H9 (cell line): ENCODE measurements around the gene DIS3L2. TPM values are rescaled to one million over a fixed set of nuclear protein-coding genes. Genes with fewer than 3 reads are reported as not detected.

Experiments used
- DNase-seq: peaks from one replicate; pipeline ENCODE4 v3.0.0-alpha.2; 2017
- H2AFZ ChIP-seq: one replicate; pipeline ENCODE4 v1.6.1; 2013; ENCODE audit warnings: mild to moderate bottlenecking, low read length, control low read depth, moderate library complexity
- H2AK5ac ChIP-seq: 2 replicates; pipeline ENCODE4 v1.6.1; 2013; ENCODE audit warnings: low read length, control low read depth, mixed read lengths; ENCODE audit not compliant: insufficient read length
- H2BK120ac ChIP-seq: one replicate; pipeline ENCODE4 v1.6.1; 2013; ENCODE audit warnings: low read depth, mild to moderate bottlenecking, low read length, control low read depth, inconsistent platforms; ENCODE audit not compliant: poor library complexity, severe bottlenecking
- H2BK12ac ChIP-seq: 2 replicates; pipeline ENCODE4 v1.6.1; 2013; ENCODE audit warnings: low read length, control low read depth, mixed read lengths, low read depth; ENCODE audit not compliant: insufficient read length
- H2BK15ac ChIP-seq: 2 replicates; pipeline ENCODE4 v1.6.1; 2013; ENCODE audit warnings: low read depth, low read length, control low read depth
- H2BK20ac ChIP-seq: one replicate; pipeline ENCODE4 v1.6.1; 2013; ENCODE audit warnings: low read depth, mild to moderate bottlenecking, low read length, control low read depth, inconsistent platforms; ENCODE audit not compliant: poor library complexity, severe bottlenecking
- H2BK5ac ChIP-seq: 2 replicates; pipeline ENCODE4 v1.6.1; 2013; ENCODE audit warnings: low read length, control low read depth, mixed read lengths; ENCODE audit not compliant: insufficient read length
- H3K14ac ChIP-seq: 2 replicates; pipeline ENCODE4 v1.6.1; 2013; ENCODE audit warnings: low read length, control low read depth; ENCODE audit not compliant: insufficient read depth
- H3K18ac ChIP-seq: 2 replicates; pipeline ENCODE4 v1.6.1; 2013; ENCODE audit warnings: low read depth, mild to moderate bottlenecking, mixed read lengths, low read length, control low read depth; ENCODE audit not compliant: insufficient read length
- H3K23ac ChIP-seq: 2 replicates; pipeline ENCODE4 v1.6.1; 2013; ENCODE audit warnings: low read length, control low read depth, mixed read lengths, low read depth; ENCODE audit not compliant: insufficient read length
- H3K23me2 ChIP-seq: 2 replicates; pipeline ENCODE4 v1.6.1; 2013; ENCODE audit warnings: low read depth, mild to moderate bottlenecking, mixed read lengths, low read length, control low read depth; ENCODE audit not compliant: insufficient read length, poor library complexity, severe bottlenecking
- H3K27ac ChIP-seq: 2 replicates; pipeline ENCODE4 v1.5.1; 2013; ENCODE audit warnings: low read length, control low read depth, mixed read lengths, low read depth; ENCODE audit not compliant: insufficient read length
- H3K27me3 ChIP-seq: 2 replicates; pipeline ENCODE4 v1.6.1; 2013; ENCODE audit warnings: low read length, control low read depth, inconsistent platforms; ENCODE audit not compliant: insufficient read depth
- H3K4ac ChIP-seq: 2 replicates; pipeline ENCODE4 v1.6.1; 2013; ENCODE audit warnings: low read depth, mild to moderate bottlenecking, control low read depth, inconsistent platforms, low read length, moderate library complexity
- H3K4me1 ChIP-seq: 2 replicates; pipeline ENCODE4 v1.6.1; 2013; ENCODE audit warnings: low read length, control low read depth, inconsistent platforms; ENCODE audit not compliant: insufficient read depth
- H3K4me2 ChIP-seq: 2 replicates; pipeline ENCODE4 v1.6.1; 2013; ENCODE audit warnings: low read length, control low read depth, mixed read lengths; ENCODE audit not compliant: insufficient read length, insufficient read depth
- H3K56ac ChIP-seq: 2 replicates; pipeline ENCODE4 v1.6.1; 2013; ENCODE audit warnings: low read depth, mild to moderate bottlenecking, mixed read lengths, low read length, control low read depth; ENCODE audit not compliant: insufficient read length
- H3K79me1 ChIP-seq: 2 replicates; pipeline ENCODE4 v1.6.1; 2013; ENCODE audit warnings: low read depth, mild to moderate bottlenecking, moderate library complexity, low read length, control low read depth, inconsistent platforms; ENCODE audit not compliant: insufficient read depth, poor library complexity, severe bottlenecking
- H3K79me2 ChIP-seq: 2 replicates; pipeline ENCODE4 v1.6.1; 2013; ENCODE audit warnings: low read length, control low read depth, inconsistent platforms; ENCODE audit not compliant: insufficient read depth
- H3K9ac ChIP-seq: 2 replicates; pipeline ENCODE4 v1.6.1; 2013; ENCODE audit warnings: low read length, control low read depth, mixed read lengths; ENCODE audit not compliant: insufficient read length; ENCODE audit errors: extremely low read depth
- H3K9me3 ChIP-seq: one replicate; pipeline ENCODE4 v1.6.1; 2013; ENCODE audit warnings: low read depth, low read length, inconsistent platforms; ENCODE audit not compliant: control insufficient read depth
- H3T11ph ChIP-seq: one replicate; pipeline ENCODE4 v1.6.1; 2013; ENCODE audit warnings: mild to moderate bottlenecking, low read length, control low read depth, inconsistent platforms
- H4K20me1 ChIP-seq: one replicate; pipeline ENCODE4 v1.6.1; 2013; ENCODE audit not compliant: control insufficient read depth, insufficient read length, insufficient read depth
- H4K5ac ChIP-seq: 2 replicates; pipeline ENCODE4 v1.6.1; 2013; ENCODE audit warnings: low read depth, mild to moderate bottlenecking, mixed read lengths, low read length, control low read depth; ENCODE audit not compliant: insufficient read length
- H4K8ac ChIP-seq: replicated peaks from 2 replicates; pipeline ENCODE4 v1.6.1; 2013; ENCODE audit warnings: low read length, control low read depth, mixed read lengths, low read depth; ENCODE audit not compliant: insufficient read length
- H4K91ac ChIP-seq: 2 replicates; pipeline ENCODE4 v1.6.1; 2013; ENCODE audit warnings: low read depth, mild to moderate bottlenecking, moderate library complexity, mixed read lengths, low read length, control low read depth; ENCODE audit not compliant: insufficient read length
- H3K27ac Mint-ChIP-seq, 3 experiments: 2 replicates in 2 of 3; 3 replicates in 1 of 3; pipeline ENCODE4 v1.8.0; 2020 to 2021; ENCODE audit warnings: mixed read lengths in 3 of 3, mild to moderate bottlenecking in 1 of 3, moderate library complexity in 1 of 3
- H3K27me3 Mint-ChIP-seq: 2 replicates; pipeline ENCODE4 v1.8.0; 2021; ENCODE audit warnings: low read depth, mild to moderate bottlenecking, moderate library complexity, mixed read lengths
- H3K36me3 Mint-ChIP-seq, 3 experiments: 2 replicates in 2 of 3; 3 replicates in 1 of 3; pipeline ENCODE4 v1.8.0; 2020 to 2021; ENCODE audit warnings: low read depth in 3 of 3, mixed read lengths in 3 of 3; ENCODE audit not compliant: insufficient read depth in 1 of 3
- H3K4me1 Mint-ChIP-seq, 2 experiments: 2 replicates each; pipeline ENCODE4 v1.8.0; 2020; ENCODE audit warnings: mixed read lengths in 2 of 2
- H3K4me3 Mint-ChIP-seq, 2 experiments: 2 replicates in 1 of 2; 3 replicates in 1 of 2; pipeline ENCODE4 v1.8.0; 2020 to 2021; ENCODE audit warnings: mild to moderate bottlenecking in 2 of 2, mixed read lengths in 2 of 2, moderate library complexity in 1 of 2
- H3K9me3 Mint-ChIP-seq, 2 experiments: 2 replicates in 1 of 2; 3 replicates in 1 of 2; pipeline ENCODE4 v1.8.0; 2020; ENCODE audit warnings: mild to moderate bottlenecking in 2 of 2, mixed read lengths in 2 of 2, moderate library complexity in 1 of 2
- CTCF ChIP-seq: fragments of 200-600 bp; sonication (generic); conservative IDR thresholded peaks from 3 replicates; pipeline ENCODE4 v1.8.0; 2021; ENCODE audit warnings: antibody characterized with exemption, mild to moderate bottlenecking
- WGBS: extraction: QIAGEN DNeasy Blood & Tissue Kit; methylation state at CpG from one replicate; pipeline ENCODE4 v1.1.7; 2013; ENCODE audit warnings: missing lambda C conversion rate, low lambda C conversion rate, mixed read lengths; ENCODE audit not compliant: insufficient read length; ENCODE audit errors: extremely low coverage; 5-methylcytosine and 5-hydroxymethylcytosine counted together
- total RNA-seq: library from RNA; stranded (reverse); gene quantifications from 2 replicates; pipeline ENCODE4 v1.2.1, GENCODE V29; 2021

The DIS3L2 gene
- total RNA-seq, 1 experiment from 2014 or later, result 28.1 TPM

- no peak overlapping the region for H3K4me2 ChIP-seq
- H4K5ac ChIP-seq, result no peak overlapping the region
- no peak overlapping the region for H3K23ac ChIP-seq
- no peak overlapping the region for H2AK5ac ChIP-seq
- WGBS, result no CpG with 5 or more reads among the region's 7 CpGs
- no peak overlapping the region for H3K9ac ChIP-seq
- H3K23me2 ChIP-seq, result no peaks in the 10 kb centered on the region
- no peak overlapping the region for H3K4ac ChIP-seq
- no peak overlapping the region for H3K14ac ChIP-seq
- H2BK5ac ChIP-seq, result no peak overlapping the region
- no peak overlapping the region for H3K27ac ChIP-seq
- no peak overlapping the region for H3K18ac ChIP-seq
- no peaks in the 10 kb centered on the region for H4K20me1 ChIP-seq
- H4K91ac ChIP-seq, result no peak overlapping the region
- H3K79me1 ChIP-seq, result no peaks in the 10 kb centered on the region
- no peak overlapping the region for H4K8ac ChIP-seq
- Mint-ChIP-seq H3K4me3 (no peak overlapping the region), H3K27me3 (peaks cover 8% of the 10 kb centered on the region), H3K27ac (no peak overlapping the region), H3K36me3 (peaks cover 0 to 3% (median 2%) of the 10 kb centered on the region in 3 experiments; a peak in 4 of 7 replicates), H3K9me3 (peaks cover 4 to 10% of the 10 kb centered on the region in 2 experiments), H3K4me1 (no peaks in the 10 kb centered on the region)
- no peak overlapping the region for H2BK12ac ChIP-seq
- H3K9me3 ChIP-seq, result no peaks in the 10 kb centered on the region
- no peak for TF ChIP-seq CTCF
- H2BK20ac ChIP-seq, result no peak overlapping the region
- no peaks in the 10 kb centered on the region for H3K4me1 ChIP-seq
- peaks cover 16% of the 10 kb centered on the region; the same call in 1 of the 2 replicates for H3K27me3 ChIP-seq
- no peak overlapping the region for H2AFZ ChIP-seq
- DNase-seq, result no peak
- H3T11ph ChIP-seq, result no peak overlapping the region
- no peaks in the 10 kb centered on the region for H3K79me2 ChIP-seq
- no peak overlapping the region for H3K56ac ChIP-seq
- no peak overlapping the region for H2BK120ac ChIP-seq
- H2BK15ac ChIP-seq, result no peak overlapping the region; the same call in 1 of the 2 replicates
Observed at GRCh38 chr2:232349546-232349945, 388.0 kb downstream of the DIS3L2 start.
